GM21723 (cell line): ENCODE data around the gene CDH22.

ENCODE experiments used
- ATAC-seq: cut with Tn5 transposase; IDR thresholded peaks from one replicate; pipeline ENCODE4 v1.9.1; 2021; ENCODE audit warnings: mild to moderate bottlenecking, moderate library complexity; ENCODE audit not compliant: unreplicated experiment

The CDH22 gene

DNA sequence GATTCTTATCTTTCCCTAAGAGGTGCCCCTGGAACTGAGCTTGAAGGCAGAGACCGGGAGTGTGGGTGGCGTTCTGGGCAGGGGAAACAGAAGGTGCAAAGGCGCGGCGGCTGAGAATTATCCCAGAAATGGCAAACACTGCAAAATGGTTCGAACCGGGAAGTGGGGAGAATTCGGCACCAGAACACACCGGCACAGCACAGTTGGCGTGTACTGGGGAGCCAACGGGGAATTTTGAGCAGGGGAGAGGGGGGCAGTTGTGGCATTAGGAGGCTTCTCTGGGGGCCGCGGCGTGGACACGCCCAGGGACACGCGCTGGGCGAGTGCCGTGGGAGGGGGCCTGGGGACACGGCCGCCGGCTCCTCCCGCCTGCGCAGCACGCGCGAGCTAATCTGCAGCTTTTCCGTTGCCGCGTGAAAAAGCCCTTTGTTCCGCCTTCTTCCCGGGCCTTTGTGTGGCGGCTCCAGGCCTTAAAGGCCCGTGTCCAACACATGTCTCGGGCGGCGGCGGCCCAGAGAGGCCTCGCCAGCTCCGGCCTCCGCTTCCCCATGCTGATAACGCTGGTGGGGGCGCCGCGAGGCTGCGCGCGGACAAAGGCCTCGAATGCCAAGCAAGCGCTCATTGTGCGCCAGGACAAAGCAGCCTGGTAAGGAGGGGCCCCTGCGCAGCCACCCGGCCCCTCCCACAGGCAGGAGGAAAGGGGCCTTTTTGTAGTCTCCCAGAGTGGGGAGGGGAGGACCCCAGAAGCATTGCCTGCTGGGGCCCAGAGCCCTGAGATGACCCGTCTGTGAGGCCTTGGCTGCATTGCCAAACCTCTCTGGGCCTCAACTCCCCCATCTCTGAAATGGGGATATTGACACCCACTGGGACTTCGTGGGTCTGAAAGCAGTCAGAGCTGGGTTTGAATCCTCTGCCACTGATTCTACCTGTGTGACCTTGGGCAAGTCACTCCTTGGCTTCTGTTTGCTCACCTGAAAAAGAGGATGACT is 107.4 kb downstream of the CDH22 start:
- no peak for ATAC-seq

DNA sequence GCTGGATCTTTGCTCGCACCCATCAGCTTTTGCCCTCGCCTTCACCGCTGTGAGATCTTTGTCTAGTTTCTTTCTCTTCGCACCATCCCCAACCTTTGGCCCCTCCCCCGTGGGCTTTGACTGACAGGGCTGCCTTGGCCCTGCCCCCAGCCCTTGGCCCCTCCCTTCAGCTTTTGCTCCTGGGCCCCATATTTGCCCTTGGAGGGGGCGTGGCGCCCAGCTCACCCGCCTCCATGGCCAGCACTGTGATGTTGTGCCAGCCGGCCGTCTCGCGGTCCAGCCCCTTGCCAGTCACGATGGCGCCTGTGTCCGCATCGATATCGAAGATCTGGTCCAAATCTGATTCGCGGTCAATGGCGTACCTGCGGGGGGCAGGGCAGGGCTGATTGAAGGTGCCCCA is 109.1 kb downstream of the CDH22 start:
- no peak for ATAC-seq

GRCh38 chr20:46196990-46197389 is 111.3 kb downstream of the CDH22 start:
- no peak for ATAC-seq

- ATAC-seq = no peak
Observed at GRCh38 chr20:46195264-46196036, 112.8 kb downstream of the CDH22 start.

GRCh38 chr20:46194409-46194808 is 113.9 kb downstream of the CDH22 start:
- ATAC-seq = no peak

- no peak for ATAC-seq
Observed at GRCh38 chr20:46192376-46192944, 115.8 kb downstream of the CDH22 start.

- no peak for ATAC-seq
Observed at GRCh38 chr20:46191611-46192010, 116.7 kb downstream of the CDH22 start.

DNA sequence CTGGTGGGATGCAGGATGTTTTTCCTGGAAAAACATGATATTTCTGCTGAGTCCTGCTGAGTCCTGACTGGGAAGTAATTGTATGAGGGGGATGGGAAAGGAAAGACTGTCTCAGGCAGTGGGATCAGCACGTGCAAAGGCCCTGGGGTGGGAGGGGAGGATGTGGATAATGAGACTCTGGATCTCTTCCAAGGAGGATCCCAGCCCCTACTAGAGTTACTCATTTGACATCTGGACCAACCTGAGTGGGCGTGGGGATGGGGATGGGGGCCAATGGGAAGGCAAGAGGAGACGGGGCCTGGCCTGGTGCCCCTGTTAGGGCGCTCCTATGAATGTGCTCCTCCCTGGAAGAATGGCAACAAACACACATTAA is 117.1 kb downstream of the CDH22 start:
- no peak for ATAC-seq

DNA sequence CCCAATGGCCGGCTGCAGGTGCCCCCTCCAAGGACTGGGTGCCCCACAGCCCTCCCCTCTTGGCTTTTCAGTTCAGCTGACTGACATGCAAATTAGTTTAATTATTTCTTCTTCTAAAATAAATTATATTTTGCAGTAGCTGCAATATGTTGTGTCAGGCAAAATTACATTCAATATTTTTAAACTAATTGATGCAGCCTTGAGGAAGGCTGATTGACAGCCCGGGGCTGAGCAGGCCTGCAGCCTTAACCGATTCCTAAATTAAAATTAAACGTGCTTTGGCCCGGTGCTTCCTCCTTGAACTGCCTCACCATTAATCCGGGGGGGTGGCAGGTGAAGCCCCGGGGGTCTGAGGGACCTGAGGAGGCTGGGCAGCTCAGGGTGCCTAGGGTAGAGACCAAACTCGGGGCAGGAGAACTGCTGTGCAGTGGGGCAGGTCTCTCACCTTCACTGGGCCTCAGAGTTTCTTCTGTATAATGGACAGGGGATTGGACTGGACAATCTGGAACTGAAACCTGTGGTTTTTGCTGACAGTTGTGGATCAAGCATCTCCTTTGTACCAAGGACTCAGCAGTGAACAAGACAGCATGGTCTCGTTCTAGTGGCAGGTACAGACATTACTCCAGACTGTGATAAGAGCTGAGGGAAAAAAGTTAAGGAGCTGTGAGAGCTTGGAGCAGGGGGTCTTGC is 117.7 kb downstream of the CDH22 start:
- ATAC-seq = no peak

DNA sequence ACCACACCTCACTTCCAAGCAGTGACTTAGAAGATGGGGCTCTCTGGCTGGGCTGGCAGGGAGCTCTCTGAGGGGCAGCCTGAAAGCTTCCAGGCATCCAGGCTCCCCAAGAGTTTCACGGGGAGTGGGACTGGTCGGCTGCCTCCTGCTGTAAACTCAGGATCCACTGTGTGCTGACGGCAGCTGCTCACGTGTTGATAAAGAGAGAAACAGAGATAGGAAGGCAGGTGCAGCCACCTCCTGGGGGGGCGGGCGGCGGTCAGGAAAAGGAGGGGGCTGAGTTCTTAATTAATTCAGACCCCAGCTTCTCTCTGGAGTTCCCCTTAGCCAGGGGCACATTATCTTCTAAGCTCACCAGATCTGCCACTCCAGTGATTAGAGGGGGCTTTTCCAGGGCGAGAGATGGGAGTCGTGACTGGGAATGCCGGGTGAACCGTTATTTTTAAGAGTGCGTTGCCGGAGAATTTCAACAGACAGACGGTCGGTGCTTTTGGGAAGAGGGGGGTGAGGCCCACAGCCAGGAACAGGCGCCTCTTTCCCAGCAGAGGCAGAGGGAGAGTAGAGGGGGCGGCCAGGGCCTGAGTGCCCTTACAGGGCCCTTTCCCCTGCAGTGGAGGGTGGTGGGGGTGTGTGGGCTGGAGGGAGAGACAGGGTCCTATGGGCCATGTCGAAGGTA is 119.3 kb downstream of the CDH22 start:
- no peak for ATAC-seq

- ATAC-seq = no peak
Observed at GRCh38 chr20:46186210-46186609, 122.1 kb downstream of the CDH22 start.

- ATAC-seq = no peak
Observed at GRCh38 chr20:46185353-46185752, 122.9 kb downstream of the CDH22 start.

DNA sequence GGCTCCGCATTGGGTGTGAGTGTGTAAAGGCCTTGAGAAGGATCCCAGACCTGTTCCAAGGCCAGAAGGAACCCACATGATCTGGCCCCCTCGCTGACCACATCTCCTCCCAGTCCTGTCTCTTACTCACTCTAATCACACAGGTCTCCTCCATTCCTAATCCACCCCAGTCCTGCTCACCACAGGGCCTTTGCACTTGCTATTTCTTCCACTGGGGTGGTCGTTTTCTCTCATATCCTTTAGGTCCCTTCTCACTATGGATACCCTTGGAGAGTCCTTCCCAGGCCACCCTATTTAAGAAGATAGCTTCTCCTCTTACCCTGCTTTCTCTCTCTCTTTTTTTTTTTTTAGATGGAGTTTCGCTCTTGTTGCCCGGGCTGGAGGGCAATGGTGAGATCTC is 124.5 kb downstream of the CDH22 start:
- no peak for ATAC-seq

GRCh38 chr20:46182276-46183200 is 125.8 kb downstream of the CDH22 start:
- no peak for ATAC-seq

GRCh38 chr20:46179862-46180261 is 128.4 kb downstream of the CDH22 start:
- no peak for ATAC-seq

GRCh38 chr20:46178891-46179290 is 129.4 kb downstream of the CDH22 start:
- no peak for ATAC-seq

- ATAC-seq = no peak
Observed at GRCh38 chr20:46177768-46178167, 130.5 kb downstream of the CDH22 start.

- ATAC-seq = no peak
Observed at GRCh38 chr20:46176739-46177378, 131.4 kb downstream of the CDH22 start.

DNA sequence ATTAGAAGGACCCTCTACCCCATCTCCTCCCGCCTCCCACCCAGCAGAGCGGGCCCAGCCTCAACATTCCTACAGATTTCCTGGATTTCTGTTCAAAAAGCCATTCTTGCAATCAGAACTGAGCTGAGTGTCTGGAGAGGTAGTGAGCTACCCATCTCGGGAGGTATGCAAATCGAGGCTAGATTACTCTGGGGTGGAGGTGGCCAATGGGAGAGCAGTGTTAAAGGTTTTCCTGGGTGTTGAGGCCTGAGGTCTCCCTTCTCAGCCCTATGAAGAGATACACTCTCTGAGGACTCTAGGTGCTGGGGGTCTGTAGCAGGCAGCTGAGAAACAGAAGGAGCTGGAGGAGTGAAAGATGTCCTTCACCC is 133.2 kb downstream of the CDH22 start:
- no peak for ATAC-seq
